ENCODE results near the gene CSTB. TPM values are rescaled to one million over a fixed set of nuclear protein-coding genes. Genes with fewer than 3 reads are reported as not detected.
A peak's percentile ranks its signal among the peaks of the same experiment; 100 is the strongest.

CSTB gene
- total and polyA plus RNA-seq, 12 donors, result 9.5 to 143 (median 60.6) TPM

GRCh38 chr21:43755820-43756594, 20.1 kb downstream of the CSTB start:
- no peaks in the 10 kb centered on the region for H3K9me3 ChIP-seq (replicated peaks in 1 of 3)
- intact Hi-C loops (cut with DNase I), result no loop called here
- no peaks in the 10 kb centered on the region for H3K27me3 ChIP-seq
- TF ChIP-seq, protein P1, sequence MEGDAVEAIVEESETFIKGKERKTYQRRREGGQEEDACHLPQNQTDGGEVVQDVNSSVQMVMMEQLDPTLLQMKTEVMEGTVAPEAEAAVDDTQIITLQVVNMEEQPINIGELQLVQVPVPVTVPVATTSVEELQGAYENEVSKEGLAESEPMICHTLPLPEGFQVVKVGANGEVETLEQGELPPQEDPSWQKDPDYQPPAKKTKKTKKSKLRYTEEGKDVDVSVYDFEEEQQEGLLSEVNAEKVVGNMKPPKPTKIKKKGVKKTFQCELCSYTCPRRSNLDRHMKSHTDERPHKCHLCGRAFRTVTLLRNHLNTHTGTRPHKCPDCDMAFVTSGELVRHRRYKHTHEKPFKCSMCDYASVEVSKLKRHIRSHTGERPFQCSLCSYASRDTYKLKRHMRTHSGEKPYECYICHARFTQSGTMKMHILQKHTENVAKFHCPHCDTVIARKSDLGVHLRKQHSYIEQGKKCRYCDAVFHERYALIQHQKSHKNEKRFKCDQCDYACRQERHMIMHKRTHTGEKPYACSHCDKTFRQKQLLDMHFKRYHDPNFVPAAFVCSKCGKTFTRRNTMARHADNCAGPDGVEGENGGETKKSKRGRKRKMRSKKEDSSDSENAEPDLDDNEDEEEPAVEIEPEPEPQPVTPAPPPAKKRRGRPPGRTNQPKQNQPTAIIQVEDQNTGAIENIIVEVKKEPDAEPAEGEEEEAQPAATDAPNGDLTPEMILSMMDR (IDR thresholded peaks at IDR 0.05), result no peak
- TF ChIP-seq POLR2A (IDR thresholded peaks at IDR 0.05), result no peak
- no peak for DNase-seq
- H3K36me3 ChIP-seq (replicated peaks in 1 of 2), result peaks cover 0 to 70% of the 10 kb centered on the region in 2 donors
- whole genome bisulfite sequencing, 4 donors, result 95 to 96% (median 96%) methylated on average over 36 to 37 of the region's 37 CpGs
- H3K4me1 ChIP-seq (replicated peaks in 1 of 2), result peaks cover 6 to 21% of the 10 kb centered on the region in 2 donors
- H3K27ac ChIP-seq, result peak overlapping the region in 1 of 5 donors; percentile 13
- no peak overlapping the region for H3K4me3 ChIP-seq

GRCh38 chr21:43754948-43755781, 20.9 kb downstream of the CSTB start:
- DNase-seq, result peak in 6 of 7 donors; percentile 57 to 81 (median 77)
- Histone ChIP-seq H3K27me3 (no peaks in the 10 kb centered on the region), H3K27ac (peak overlapping the region in 2 of 5 donors; percentile 5 to 50), H3K36me3 (replicated peaks in 1 of 2) (peaks cover 0 to 64% of the 10 kb centered on the region in 2 donors), H3K9me3 (replicated peaks in 1 of 3) (no peaks in the 10 kb centered on the region), H3K4me1 (replicated peaks in 1 of 2) (peaks cover 6 to 21% of the 10 kb centered on the region in 2 donors), H3K4me3 (no peak overlapping the region)
- intact Hi-C loops (cut with DNase I), result no loop called here
- TF ChIP-seq, protein P1 (IDR thresholded peaks at IDR 0.05), result no peak
- no peak for TF ChIP-seq POLR2A (IDR thresholded peaks at IDR 0.05)
- 72 to 86% (median 77%) methylated on average over 11 to 26 of the region's 26 CpGs for WGBS, 4 donors

DNA sequence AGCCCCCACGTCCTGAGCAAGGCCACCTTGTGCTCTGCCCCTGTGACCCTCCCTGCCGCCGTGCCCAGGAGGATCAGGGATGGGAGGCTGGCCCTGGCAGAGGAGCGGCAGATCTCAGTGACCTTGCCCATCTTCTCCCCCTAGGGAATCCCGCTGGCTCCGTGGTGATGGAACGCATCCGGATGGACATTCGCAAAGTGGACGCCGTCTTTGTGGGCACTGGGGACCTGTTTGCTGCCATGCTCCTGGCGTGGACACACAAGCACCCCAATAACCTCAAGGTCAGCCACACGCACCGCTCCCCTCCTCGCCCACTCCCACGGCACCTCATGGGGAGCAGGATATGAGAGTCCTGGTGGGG, 22.7 kb downstream of the CSTB start:
- WGBS, 4 donors, result 84 to 97% (median 92%) methylated on average over 4 to 16 of the region's 16 CpGs
- TF ChIP-seq, protein P1 (IDR thresholded peaks at IDR 0.05), result no peak
- no peak for TF ChIP-seq POLR2A (IDR thresholded peaks at IDR 0.05)
- DNase-seq, result no peak
- Histone ChIP-seq H3K4me3 (no peak overlapping the region), H3K27ac (no peak overlapping the region), H3K36me3 (replicated peaks in 1 of 2) (peaks cover 0 to 71% of the 10 kb centered on the region in 2 donors), H3K27me3 (no peaks in the 10 kb centered on the region), H3K4me1 (replicated peaks in 1 of 2) (peaks cover 6 to 15% of the 10 kb centered on the region in 2 donors), H3K9me3 (replicated peaks in 1 of 3) (no peaks in the 10 kb centered on the region)
- intact Hi-C loops (cut with DNase I), result no loop called here

DNA sequence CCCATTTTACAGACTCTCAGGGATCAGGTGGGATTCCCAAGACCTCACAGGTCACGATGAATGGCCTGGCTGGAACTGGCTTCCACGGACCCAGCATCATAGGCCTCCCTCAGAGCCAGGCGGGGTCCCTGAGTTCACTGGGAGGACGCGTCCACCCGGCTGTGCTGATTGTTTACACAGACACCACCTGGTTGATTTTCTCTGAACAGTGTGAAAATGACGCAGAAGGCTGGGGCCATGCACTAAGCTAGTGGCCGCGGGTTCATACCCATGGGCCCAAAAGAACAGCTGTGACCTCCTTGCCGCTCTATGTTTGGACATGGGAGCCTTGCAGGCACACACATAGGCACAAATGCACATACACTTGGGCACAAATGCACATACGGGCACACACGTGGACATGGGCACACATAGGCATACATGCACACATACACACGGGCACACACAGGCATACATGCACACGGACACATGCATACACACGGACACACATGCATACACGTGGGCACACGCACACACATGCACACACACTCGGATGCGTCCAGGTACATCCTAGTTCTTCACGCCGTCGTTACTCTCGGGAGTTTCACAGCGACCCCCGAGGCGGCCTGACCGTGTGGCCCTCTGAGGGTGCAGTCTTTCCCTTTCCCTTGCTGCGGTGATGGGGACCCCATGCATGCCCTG, 23.2 kb downstream of the CSTB start:
- TF ChIP-seq, protein P1 (IDR thresholded peaks at IDR 0.05), result no peak
- TF ChIP-seq POLR2A (IDR thresholded peaks at IDR 0.05), result no peak
- Histone ChIP-seq H3K27me3 (no peaks in the 10 kb centered on the region), H3K4me1 (replicated peaks in 1 of 2) (peaks cover 5 to 10% of the 10 kb centered on the region in 2 donors), H3K27ac (no peak overlapping the region), H3K36me3 (replicated peaks in 1 of 2) (peaks cover 0 to 77% of the 10 kb centered on the region in 2 donors), H3K9me3 (replicated peaks in 1 of 3) (no peaks in the 10 kb centered on the region), H3K4me3 (no peak overlapping the region)
- DNase-seq, result no peak
- intact Hi-C loops (cut with DNase I), result no loop called here
- WGBS, 4 donors, result 90 to 94% (median 91%) methylated on average over 22 to 28 of the region's 28 CpGs

Data from adrenal gland (tissue), 12 donors.